Endodermal cell (in vitro differentiated cells): ENCODE results near the gene GAS6. TPM values are rescaled to one million over a fixed set of nuclear protein-coding genes. Genes with fewer than 3 reads are reported as not detected.
"Not testable (repeated sequence)": the region's sequence is repeated elsewhere in the genome, so short reads cannot be mapped to it uniquely, and the experiment has no call there.

ENCODE experiments used
- DNase-seq: peaks from one replicate; pipeline ENCODE4 v3.0.0-alpha.2; 2017
- H3K27ac ChIP-seq: 2 replicates; pipeline ENCODE4 v1.5.1; 2013; ENCODE audit warnings: mild to moderate bottlenecking, low read depth, low read length, moderate library complexity
- H3K27me3 ChIP-seq: 2 replicates; pipeline ENCODE4 v1.6.1; 2013; ENCODE audit warnings: mild to moderate bottlenecking, low read length, moderate library complexity; ENCODE audit not compliant: insufficient read depth, control insufficient read depth, poor library complexity, severe bottlenecking
- H3K36me3 ChIP-seq: 2 replicates; pipeline ENCODE4 v1.7.0; 2013; ENCODE audit warnings: mild to moderate bottlenecking, low read length, moderate library complexity; ENCODE audit not compliant: control insufficient read depth, insufficient read depth
- H3K4me1 ChIP-seq: one replicate; pipeline ENCODE4 v1.7.0; 2013; ENCODE audit warnings: low read length; ENCODE audit not compliant: control insufficient read depth, insufficient read depth
- H3K4me3 ChIP-seq: 2 replicates; pipeline ENCODE4 v1.5.1; 2013; ENCODE audit warnings: mild to moderate bottlenecking, low read length, moderate library complexity
- H3K9ac ChIP-seq: 2 replicates; pipeline ENCODE4 v1.6.1; 2013; ENCODE audit warnings: mild to moderate bottlenecking, low read length, moderate library complexity; ENCODE audit not compliant: poor library complexity, severe bottlenecking; ENCODE audit errors: extremely low read depth
- H3K9me3 ChIP-seq: 2 replicates; pipeline ENCODE4 v1.6.1; 2013; ENCODE audit warnings: mild to moderate bottlenecking, low read length, moderate library complexity; ENCODE audit not compliant: control insufficient read depth
- H3K27ac Mint-ChIP-seq: 2 replicates; pipeline ENCODE4 v1.8.0; 2020; ENCODE audit warnings: mixed read lengths
- H3K27me3 Mint-ChIP-seq: 2 replicates; pipeline ENCODE4 v1.8.0; 2021; ENCODE audit warnings: mild to moderate bottlenecking, mixed read lengths; ENCODE audit not compliant: insufficient read depth
- H3K36me3 Mint-ChIP-seq: 2 replicates; pipeline ENCODE4 v1.8.0; 2020; ENCODE audit warnings: low read depth, mixed read lengths
- H3K4me1 Mint-ChIP-seq: 2 replicates; pipeline ENCODE4 v1.8.0; 2020; ENCODE audit warnings: mixed read lengths
- H3K4me3 Mint-ChIP-seq: 2 replicates; pipeline ENCODE4 v1.8.0; 2020; ENCODE audit warnings: mild to moderate bottlenecking, moderate library complexity, mixed read lengths
- H3K9me3 Mint-ChIP-seq: 2 replicates; pipeline ENCODE4 v1.8.0; 2020; ENCODE audit warnings: mild to moderate bottlenecking, mixed read lengths
- WGBS, 2 experiments: methylation state at CpG; one replicate each; pipeline versions ENCODE4 v1.1.5 to v1.1.7; 2013; ENCODE audit warnings: missing lambda C conversion rate in 2 of 2, mixed read lengths in 1 of 2; ENCODE audit not compliant: insufficient coverage in 1 of 2, insufficient read length in 1 of 2; 5-methylcytosine and 5-hydroxymethylcytosine counted together
- total RNA-seq, 2 donors: library from RNA; stranded (reverse); fragmentation: NEBNext Ultra II Directional in 1 of 2; extraction: Animal tissue kit (Norgen Biotek cat#: 25700) in 1 of 2; gene quantifications; 2 replicates in 1 of 2; 3 replicates in 1 of 2; pipeline ENCODE4 v1.2.1, GENCODE V29; 2021
- TF ChIP-seq, protein P1 (sequence below): fragments of 200-600 bp; sonication (generic); conservative IDR thresholded peaks from 2 replicates; pipeline ENCODE4 v1.5.0; 2021; ENCODE audit warnings: antibody characterized with exemption, mild to moderate bottlenecking

The GAS6 gene
- total RNA-seq, 2 donors from 2014 or later, result 45.7 to 49.6 TPM

- no peaks in the 10 kb centered on the region for H3K4me1 ChIP-seq
- H3K27ac Mint-ChIP-seq, result no peak overlapping the region
- H3K4me3 ChIP-seq, result no peak overlapping the region
- no peaks in the 10 kb centered on the region for H3K27me3 ChIP-seq
- no peaks in the 10 kb centered on the region for H3K9me3 Mint-ChIP-seq
- no peak overlapping the region for H3K27ac ChIP-seq
- H3K4me3 Mint-ChIP-seq, result no peak overlapping the region
- peaks cover 6% of the 10 kb centered on the region for H3K36me3 ChIP-seq
- no peaks in the 10 kb centered on the region for H3K9me3 ChIP-seq
- 90 to 94% methylated on average over 10 to 23 of the region's 23 CpGs for WGBS, 2 experiments
- TF ChIP-seq, protein P1, sequence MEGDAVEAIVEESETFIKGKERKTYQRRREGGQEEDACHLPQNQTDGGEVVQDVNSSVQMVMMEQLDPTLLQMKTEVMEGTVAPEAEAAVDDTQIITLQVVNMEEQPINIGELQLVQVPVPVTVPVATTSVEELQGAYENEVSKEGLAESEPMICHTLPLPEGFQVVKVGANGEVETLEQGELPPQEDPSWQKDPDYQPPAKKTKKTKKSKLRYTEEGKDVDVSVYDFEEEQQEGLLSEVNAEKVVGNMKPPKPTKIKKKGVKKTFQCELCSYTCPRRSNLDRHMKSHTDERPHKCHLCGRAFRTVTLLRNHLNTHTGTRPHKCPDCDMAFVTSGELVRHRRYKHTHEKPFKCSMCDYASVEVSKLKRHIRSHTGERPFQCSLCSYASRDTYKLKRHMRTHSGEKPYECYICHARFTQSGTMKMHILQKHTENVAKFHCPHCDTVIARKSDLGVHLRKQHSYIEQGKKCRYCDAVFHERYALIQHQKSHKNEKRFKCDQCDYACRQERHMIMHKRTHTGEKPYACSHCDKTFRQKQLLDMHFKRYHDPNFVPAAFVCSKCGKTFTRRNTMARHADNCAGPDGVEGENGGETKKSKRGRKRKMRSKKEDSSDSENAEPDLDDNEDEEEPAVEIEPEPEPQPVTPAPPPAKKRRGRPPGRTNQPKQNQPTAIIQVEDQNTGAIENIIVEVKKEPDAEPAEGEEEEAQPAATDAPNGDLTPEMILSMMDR, result no peak
- no peaks in the 10 kb centered on the region for H3K27me3 Mint-ChIP-seq
- DNase-seq, result no peak
- H3K36me3 Mint-ChIP-seq, result peaks cover 42% of the 10 kb centered on the region
- no peak overlapping the region for H3K9ac ChIP-seq
- no peaks in the 10 kb centered on the region for H3K4me1 Mint-ChIP-seq
Measured at GRCh38 chr13:113831061-113831460, 32.8 kb downstream of the GAS6 start.

GRCh38 chr13:113830426-113830950 is 33.4 kb downstream of the GAS6 start:
- not testable (repeated sequence) for H3K9ac ChIP-seq, DNase-seq, H3K36me3 ChIP-seq, H3K27ac Mint-ChIP-seq, H3K27me3 ChIP-seq, H3K4me3 Mint-ChIP-seq, H3K4me1 Mint-ChIP-seq, H3K9me3 Mint-ChIP-seq, H3K27ac ChIP-seq, H3K4me1 ChIP-seq, H3K9me3 ChIP-seq, H3K4me3 ChIP-seq, H3K27me3 Mint-ChIP-seq
- H3K36me3 Mint-ChIP-seq, result peaks cover 45% of the 10 kb centered on the region
- WGBS, 2 experiments, result 80 to 95% methylated on average over 1 to 16 of the region's 22 CpGs

- no peaks in the 10 kb centered on the region for H3K4me1 ChIP-seq
- H3K4me3 Mint-ChIP-seq, result no peak overlapping the region
- H3K27me3 Mint-ChIP-seq, result no peaks in the 10 kb centered on the region
Measured at GRCh38 chr13:113828282-113828825, 35.5 kb downstream of the GAS6 start.

More at GRCh38 chr13:113828282-113828825, 35.5 kb downstream of the GAS6 start:
- TF ChIP-seq, protein P1, result no peak
- peaks cover 38% of the 10 kb centered on the region for H3K36me3 Mint-ChIP-seq
- no peaks in the 10 kb centered on the region for H3K9me3 Mint-ChIP-seq
- Histone ChIP-seq H3K9me3 (no peaks in the 10 kb centered on the region), H3K27me3 (no peaks in the 10 kb centered on the region), H3K36me3 (peaks cover 3% of the 10 kb centered on the region), H3K27ac (no peak overlapping the region), H3K4me3 (no peak overlapping the region), H3K9ac (no peak overlapping the region)
- H3K4me1 Mint-ChIP-seq, result no peaks in the 10 kb centered on the region
- no peak for DNase-seq
- no peak overlapping the region for H3K27ac Mint-ChIP-seq
- WGBS, 2 experiments, result 95 to 99% methylated on average over 11 to 20 of the region's 20 CpGs
